Measurements from ENCODE around the gene ROR1.

Gene ROR1

GRCh38 chr1:63935553-63935952 lies 161.7 kb downstream of the ROR1 start:
- Mint-ChIP-seq H3K36me3 (ENCODE audit: low read depth) (no peaks in the 10 kb centered on the region), H3K27me3 (peaks cover 4% of the 10 kb centered on the region), H3K9me3 (no peaks in the 10 kb centered on the region), H3K4me1 (ENCODE audit: low read depth) (no peaks in the 10 kb centered on the region), H3K4me3 (no peak overlapping the region), H3K27ac (no peak overlapping the region)

- peaks cover 4% of the 10 kb centered on the region for H3K27me3 Mint-ChIP-seq
- H3K36me3 Mint-ChIP-seq (ENCODE audit: low read depth) = no peaks in the 10 kb centered on the region
- H3K4me3 Mint-ChIP-seq = no peak overlapping the region
- H3K9me3 Mint-ChIP-seq = no peaks in the 10 kb centered on the region
- H3K27ac Mint-ChIP-seq = no peak overlapping the region
- H3K4me1 Mint-ChIP-seq (ENCODE audit: low read depth) = no peaks in the 10 kb centered on the region
Measured at GRCh38 chr1:63936276-63936675, 162.5 kb downstream of the ROR1 start.

- no peaks in the 10 kb centered on the region for H3K9me3 Mint-ChIP-seq
- peaks cover 4% of the 10 kb centered on the region for H3K27me3 Mint-ChIP-seq
- H3K4me3 Mint-ChIP-seq = no peak overlapping the region
- no peaks in the 10 kb centered on the region for H3K4me1 Mint-ChIP-seq (ENCODE audit: low read depth)
- H3K36me3 Mint-ChIP-seq (ENCODE audit: low read depth) = no peaks in the 10 kb centered on the region
- H3K27ac Mint-ChIP-seq = no peak overlapping the region
Measured at GRCh38 chr1:63936801-63937200, 163.0 kb downstream of the ROR1 start.

DNA sequence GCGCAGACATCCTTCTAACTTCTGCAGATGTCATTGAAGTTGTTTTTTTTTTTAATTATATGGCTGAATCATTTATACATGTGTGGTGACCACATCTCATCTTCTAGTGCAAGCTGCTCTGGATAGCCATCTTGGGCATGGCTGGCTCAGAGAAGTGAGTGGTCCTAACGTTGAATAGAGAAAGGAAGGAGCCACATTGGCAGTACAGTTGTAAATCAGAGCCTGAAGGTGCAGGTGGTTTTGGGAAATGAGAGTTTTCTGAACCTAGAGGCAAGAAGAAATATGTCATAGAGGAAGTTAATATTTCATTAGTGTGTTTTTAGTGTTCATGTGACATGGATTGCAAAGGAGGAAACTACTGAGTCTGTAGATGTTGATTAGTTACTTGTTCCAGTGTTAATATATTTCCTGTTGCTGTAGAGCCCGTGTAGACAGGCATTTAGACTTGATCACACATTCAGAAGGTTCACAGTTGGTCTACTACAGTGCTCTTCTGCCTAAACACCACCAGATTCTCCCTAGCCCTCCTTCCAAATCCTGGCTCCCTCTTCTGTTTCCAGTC lies 163.7 kb downstream of the ROR1 start:
- Mint-ChIP-seq H3K9me3 (no peaks in the 10 kb centered on the region), H3K4me1 (ENCODE audit: low read depth) (no peaks in the 10 kb centered on the region), H3K36me3 (ENCODE audit: low read depth) (no peaks in the 10 kb centered on the region), H3K27me3 (peaks cover 4% of the 10 kb centered on the region), H3K27ac (no peak overlapping the region), H3K4me3 (no peak overlapping the region)

DNA sequence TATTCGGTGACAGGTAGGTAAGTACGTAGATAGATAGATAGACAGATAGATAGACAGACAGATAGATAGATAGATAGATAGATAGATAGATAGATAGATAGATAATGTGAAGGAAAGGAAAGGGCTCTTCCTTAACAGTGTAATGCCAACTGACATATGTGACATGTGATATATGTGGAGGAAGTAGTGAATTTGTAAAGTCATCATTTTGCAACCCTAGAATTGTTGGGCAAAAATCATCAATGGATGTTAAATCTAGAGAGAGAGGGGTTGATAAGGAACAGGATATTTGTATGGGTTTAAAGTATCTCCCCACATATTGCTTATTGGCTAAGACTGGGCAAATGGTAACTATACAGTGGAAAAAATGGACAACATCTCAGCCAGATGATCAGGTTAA lies 166.6 kb downstream of the ROR1 start:
- no peaks in the 10 kb centered on the region for H3K4me1 Mint-ChIP-seq (ENCODE audit: low read depth)
- no peak overlapping the region for H3K27ac Mint-ChIP-seq
- H3K4me3 Mint-ChIP-seq = no peak overlapping the region
- H3K27me3 Mint-ChIP-seq = peaks cover 5% of the 10 kb centered on the region
- no peaks in the 10 kb centered on the region for H3K9me3 Mint-ChIP-seq
- H3K36me3 Mint-ChIP-seq (ENCODE audit: low read depth) = no peaks in the 10 kb centered on the region

DNA sequence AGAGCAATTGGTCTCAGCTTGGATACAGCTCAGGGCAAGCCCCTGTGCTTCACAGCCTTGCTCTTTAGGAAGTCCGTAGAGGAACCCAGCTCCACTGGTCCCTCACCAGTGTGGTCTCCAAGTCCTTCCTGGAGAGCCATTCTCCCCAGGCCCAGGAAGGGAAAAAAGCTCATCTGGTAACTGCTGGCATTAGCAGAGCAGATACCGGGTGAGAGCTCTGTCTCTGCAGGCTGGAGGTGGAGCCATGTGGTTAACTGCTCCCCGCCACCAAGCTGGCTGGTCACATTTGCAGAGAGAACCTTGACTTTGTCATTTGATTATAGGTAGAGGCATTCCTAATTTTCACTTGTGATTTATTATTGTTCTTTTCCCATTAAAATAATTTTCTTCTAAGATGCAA lies 169.6 kb downstream of the ROR1 start:
- no peaks in the 10 kb centered on the region for H3K36me3 Mint-ChIP-seq (ENCODE audit: low read depth)
- H3K27me3 Mint-ChIP-seq = peaks cover 7% of the 10 kb centered on the region
- H3K4me1 Mint-ChIP-seq (ENCODE audit: low read depth) = no peaks in the 10 kb centered on the region
- no peaks in the 10 kb centered on the region for H3K9me3 Mint-ChIP-seq
- H3K4me3 Mint-ChIP-seq = no peak overlapping the region
- no peak overlapping the region for H3K27ac Mint-ChIP-seq

GRCh38 chr1:63945943-63946342 lies 172.1 kb downstream of the ROR1 start:
- H3K9me3 Mint-ChIP-seq = no peaks in the 10 kb centered on the region
- H3K36me3 Mint-ChIP-seq (ENCODE audit: low read depth) = no peaks in the 10 kb centered on the region
- no peak overlapping the region for H3K4me3 Mint-ChIP-seq
- peaks cover 4% of the 10 kb centered on the region for H3K27me3 Mint-ChIP-seq
- no peaks in the 10 kb centered on the region for H3K4me1 Mint-ChIP-seq (ENCODE audit: low read depth)
- no peak overlapping the region for H3K27ac Mint-ChIP-seq

- Mint-ChIP-seq H3K27ac (no peak overlapping the region), H3K9me3 (no peaks in the 10 kb centered on the region), H3K4me3 (no peak overlapping the region), H3K4me1 (ENCODE audit: low read depth) (no peaks in the 10 kb centered on the region), H3K36me3 (ENCODE audit: low read depth) (no peaks in the 10 kb centered on the region), H3K27me3 (peaks cover 4% of the 10 kb centered on the region)
Measured at GRCh38 chr1:63946866-63947491, 173.2 kb downstream of the ROR1 start.

- Mint-ChIP-seq H3K36me3 (ENCODE audit: low read depth) (no peaks in the 10 kb centered on the region), H3K4me3 (no peak overlapping the region), H3K4me1 (ENCODE audit: low read depth) (no peaks in the 10 kb centered on the region), H3K27ac (no peak overlapping the region), H3K9me3 (no peaks in the 10 kb centered on the region), H3K27me3 (peaks cover 4% of the 10 kb centered on the region)
Measured at GRCh38 chr1:63947904-63948303, 174.1 kb downstream of the ROR1 start.

- Mint-ChIP-seq H3K4me3 (no peak overlapping the region), H3K9me3 (peaks cover 9% of the 10 kb centered on the region), H3K4me1 (ENCODE audit: low read depth) (no peaks in the 10 kb centered on the region), H3K27me3 (peaks cover 4% of the 10 kb centered on the region), H3K27ac (no peak overlapping the region), H3K36me3 (ENCODE audit: low read depth) (no peaks in the 10 kb centered on the region)
Measured at GRCh38 chr1:63950023-63950422, 176.2 kb downstream of the ROR1 start.

- Mint-ChIP-seq H3K27me3 (no peaks in the 10 kb centered on the region), H3K27ac (no peak overlapping the region), H3K4me3 (no peak overlapping the region), H3K36me3 (ENCODE audit: low read depth) (no peaks in the 10 kb centered on the region), H3K4me1 (ENCODE audit: low read depth) (no peaks in the 10 kb centered on the region), H3K9me3 (peaks cover 9% of the 10 kb centered on the region)
Measured at GRCh38 chr1:63951059-63951946, 177.5 kb downstream of the ROR1 start.

DNA sequence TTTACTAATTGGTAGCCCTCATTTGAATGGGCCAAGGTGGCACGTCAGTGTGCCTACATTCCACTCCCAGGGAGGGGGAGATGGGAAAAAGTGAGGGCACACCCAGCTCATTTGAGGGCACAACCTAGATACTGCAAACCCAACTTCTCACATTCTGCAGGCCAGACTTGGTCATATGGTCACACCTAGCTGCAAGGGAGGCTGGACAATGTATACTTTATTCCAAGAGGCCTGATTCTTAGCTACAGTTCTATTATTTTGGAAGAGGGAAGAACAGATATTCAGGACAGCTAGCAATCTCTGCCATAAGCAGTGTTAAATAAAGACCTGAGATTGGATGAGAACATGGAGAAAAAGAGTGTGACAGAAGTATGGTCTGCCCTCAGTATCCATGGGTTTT lies 180.4 kb downstream of the ROR1 start:
- Mint-ChIP-seq H3K4me3 (no peak overlapping the region), H3K27me3 (peaks cover 4% of the 10 kb centered on the region), H3K36me3 (ENCODE audit: low read depth) (no peaks in the 10 kb centered on the region), H3K27ac (no peak overlapping the region), H3K4me1 (ENCODE audit: low read depth) (no peaks in the 10 kb centered on the region), H3K9me3 (peaks cover 14% of the 10 kb centered on the region)

DNA sequence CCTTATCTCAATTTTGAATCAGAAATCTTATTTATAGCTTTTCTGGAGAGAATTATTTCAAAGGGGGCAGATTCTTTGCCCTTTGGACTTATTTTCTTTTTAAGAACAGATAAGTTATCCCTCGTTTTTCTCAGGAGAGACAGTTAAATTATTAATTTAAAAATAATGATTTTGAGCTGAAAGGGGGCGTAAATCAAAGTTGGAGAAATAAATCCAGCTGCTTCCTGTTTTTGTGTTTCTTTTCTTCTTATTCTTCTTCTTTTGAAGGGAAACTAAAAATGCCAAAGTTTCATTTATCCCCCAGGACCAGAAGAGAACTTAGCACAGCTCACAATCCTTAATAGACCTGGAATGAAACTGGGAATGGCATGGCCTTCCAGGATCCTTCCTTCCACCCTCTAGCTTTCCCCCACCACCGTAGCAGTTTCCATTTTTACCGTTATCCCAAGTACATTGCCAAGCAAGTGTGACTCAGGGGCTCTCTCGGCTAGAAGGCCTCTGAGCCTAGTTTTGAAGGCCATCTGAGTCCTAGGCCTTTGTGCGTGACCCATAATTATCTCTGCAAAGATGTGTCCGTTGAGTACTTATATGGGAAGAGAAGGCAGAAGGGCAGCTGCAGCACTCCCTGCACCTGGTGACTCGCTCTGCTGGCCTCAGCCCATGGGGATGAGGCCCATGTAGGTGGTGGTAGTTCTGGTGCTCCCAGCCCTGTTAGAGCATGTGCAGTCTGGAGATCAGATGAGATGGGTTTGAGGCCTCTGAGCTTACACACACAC lies 181.7 kb downstream of the ROR1 start:
- Mint-ChIP-seq H3K27me3 (peaks cover 4% of the 10 kb centered on the region), H3K36me3 (ENCODE audit: low read depth) (no peaks in the 10 kb centered on the region), H3K9me3 (peaks cover 14% of the 10 kb centered on the region), H3K4me3 (no peak overlapping the region), H3K4me1 (ENCODE audit: low read depth) (no peaks in the 10 kb centered on the region), H3K27ac (no peak overlapping the region)

DNA sequence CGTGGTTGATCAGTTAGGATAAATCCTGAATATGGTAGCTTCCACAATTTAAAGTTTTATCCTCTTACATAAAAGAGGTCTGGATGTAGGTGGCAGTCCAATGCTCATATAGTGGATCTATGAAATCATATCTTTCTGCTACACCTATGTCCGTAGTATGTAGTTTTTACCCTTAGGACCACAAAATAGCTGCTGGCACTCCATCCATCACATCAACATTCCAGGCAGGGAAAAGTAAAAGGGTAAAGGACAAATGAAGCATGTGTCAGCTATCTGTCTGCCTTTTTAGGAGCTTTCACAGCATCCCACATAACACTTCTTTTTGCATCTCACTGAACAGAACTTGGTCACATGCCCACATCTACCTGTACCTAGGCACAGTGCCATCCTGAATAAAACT lies 184.7 kb downstream of the ROR1 start:
- no peak overlapping the region for H3K27ac Mint-ChIP-seq
- peaks cover 7% of the 10 kb centered on the region for H3K27me3 Mint-ChIP-seq
- H3K36me3 Mint-ChIP-seq (ENCODE audit: low read depth) = no peaks in the 10 kb centered on the region
- H3K4me1 Mint-ChIP-seq (ENCODE audit: low read depth) = no peaks in the 10 kb centered on the region
- H3K9me3 Mint-ChIP-seq = peaks cover 12% of the 10 kb centered on the region
- no peak overlapping the region for H3K4me3 Mint-ChIP-seq

- no peaks in the 10 kb centered on the region for H3K4me1 Mint-ChIP-seq (ENCODE audit: low read depth)
- peaks cover 7% of the 10 kb centered on the region for H3K27me3 Mint-ChIP-seq
- H3K36me3 Mint-ChIP-seq (ENCODE audit: low read depth) = no peaks in the 10 kb centered on the region
- no peak overlapping the region for H3K27ac Mint-ChIP-seq
- H3K4me3 Mint-ChIP-seq = no peak overlapping the region
- H3K9me3 Mint-ChIP-seq = peaks cover 5% of the 10 kb centered on the region
Measured at GRCh38 chr1:63960326-63960725, 186.5 kb downstream of the ROR1 start.
